ENCODE results near the gene CD320.
"Not testable (repeated sequence)": the region's sequence is repeated elsewhere in the genome, so short reads cannot be mapped to it uniquely, and the experiment has no call there.

The CD320 gene

DNA sequence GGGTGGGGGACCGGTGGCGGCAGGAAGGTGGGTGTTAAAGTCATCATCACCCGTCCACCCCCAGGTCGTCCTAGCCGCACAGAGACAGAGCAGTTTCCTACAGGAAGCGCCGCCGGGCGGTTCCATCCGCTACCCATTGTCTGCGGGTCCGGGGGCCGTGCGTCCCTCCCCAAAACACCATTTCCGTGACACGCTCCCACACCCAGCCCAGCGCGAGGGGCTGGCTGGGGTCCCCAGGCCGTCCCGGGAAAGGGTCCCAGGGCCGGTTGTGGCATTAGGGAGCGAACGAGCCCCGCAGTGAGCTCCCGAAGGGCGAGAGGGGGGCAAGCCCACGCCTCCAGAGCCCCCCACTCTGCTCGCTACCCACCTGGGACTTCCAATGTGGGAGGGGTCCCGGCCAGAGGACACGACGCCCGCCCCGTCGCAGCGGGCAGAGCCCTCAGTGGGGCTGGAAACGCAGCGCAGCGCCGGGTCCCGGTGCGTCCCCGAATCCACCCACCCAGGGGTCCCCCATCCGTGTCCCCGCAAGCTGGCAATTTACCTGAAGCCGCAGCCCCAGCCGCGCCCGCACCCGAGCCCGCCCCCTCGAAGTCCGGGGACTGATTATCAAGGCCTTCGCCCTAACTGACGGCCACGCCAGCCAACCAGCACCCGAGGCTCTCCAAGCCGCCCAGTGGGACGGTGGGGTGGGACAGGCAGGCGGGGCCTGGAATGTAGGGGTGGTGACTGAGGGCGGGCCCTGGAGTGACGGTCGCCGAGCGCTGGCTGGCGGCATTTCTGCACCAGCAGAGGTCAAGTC, 34.7 kb upstream of the CD320 start, which contains the start of gene KANK3:
Gene KANK3, minus strand, starts transcription at position 579 of the 799 bp plus-strand sequence. CDS start 5,434 bp downstream, outside the sequence.
- peak within 1 kb of the TSS; percentile 38 for H3K4me3 ChIP-seq (ENCODE audit: low read depth, low read length)
- TF ChIP-seq, protein P1, sequence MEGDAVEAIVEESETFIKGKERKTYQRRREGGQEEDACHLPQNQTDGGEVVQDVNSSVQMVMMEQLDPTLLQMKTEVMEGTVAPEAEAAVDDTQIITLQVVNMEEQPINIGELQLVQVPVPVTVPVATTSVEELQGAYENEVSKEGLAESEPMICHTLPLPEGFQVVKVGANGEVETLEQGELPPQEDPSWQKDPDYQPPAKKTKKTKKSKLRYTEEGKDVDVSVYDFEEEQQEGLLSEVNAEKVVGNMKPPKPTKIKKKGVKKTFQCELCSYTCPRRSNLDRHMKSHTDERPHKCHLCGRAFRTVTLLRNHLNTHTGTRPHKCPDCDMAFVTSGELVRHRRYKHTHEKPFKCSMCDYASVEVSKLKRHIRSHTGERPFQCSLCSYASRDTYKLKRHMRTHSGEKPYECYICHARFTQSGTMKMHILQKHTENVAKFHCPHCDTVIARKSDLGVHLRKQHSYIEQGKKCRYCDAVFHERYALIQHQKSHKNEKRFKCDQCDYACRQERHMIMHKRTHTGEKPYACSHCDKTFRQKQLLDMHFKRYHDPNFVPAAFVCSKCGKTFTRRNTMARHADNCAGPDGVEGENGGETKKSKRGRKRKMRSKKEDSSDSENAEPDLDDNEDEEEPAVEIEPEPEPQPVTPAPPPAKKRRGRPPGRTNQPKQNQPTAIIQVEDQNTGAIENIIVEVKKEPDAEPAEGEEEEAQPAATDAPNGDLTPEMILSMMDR (IDR thresholded peaks at IDR 0.05; ENCODE audit: low read depth, low read length), result no peak

DNA sequence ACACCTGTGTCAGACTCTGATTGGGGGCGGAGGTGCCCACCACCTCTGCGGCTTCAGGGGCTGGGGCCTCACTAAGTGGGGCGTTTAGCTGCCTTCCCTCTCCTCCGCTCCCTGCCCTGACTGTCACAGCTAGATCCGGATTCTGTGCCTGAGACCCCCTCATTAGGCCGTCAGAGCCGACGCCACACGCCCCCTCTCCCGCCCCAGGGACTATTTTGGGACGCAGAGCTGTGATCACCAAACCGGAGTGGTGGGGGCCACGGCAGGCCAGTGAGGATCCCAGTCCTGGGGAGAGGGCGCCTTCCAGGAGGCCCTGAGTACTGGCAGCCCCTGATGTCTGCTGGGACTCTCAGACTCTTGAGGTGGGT, 34.1 kb upstream of the CD320 start:
- TF ChIP-seq, protein P1 (IDR thresholded peaks at IDR 0.05; ENCODE audit: low read depth, low read length), result no peak
- no peak overlapping the region for H3K4me3 ChIP-seq (ENCODE audit: low read depth, low read length)

DNA sequence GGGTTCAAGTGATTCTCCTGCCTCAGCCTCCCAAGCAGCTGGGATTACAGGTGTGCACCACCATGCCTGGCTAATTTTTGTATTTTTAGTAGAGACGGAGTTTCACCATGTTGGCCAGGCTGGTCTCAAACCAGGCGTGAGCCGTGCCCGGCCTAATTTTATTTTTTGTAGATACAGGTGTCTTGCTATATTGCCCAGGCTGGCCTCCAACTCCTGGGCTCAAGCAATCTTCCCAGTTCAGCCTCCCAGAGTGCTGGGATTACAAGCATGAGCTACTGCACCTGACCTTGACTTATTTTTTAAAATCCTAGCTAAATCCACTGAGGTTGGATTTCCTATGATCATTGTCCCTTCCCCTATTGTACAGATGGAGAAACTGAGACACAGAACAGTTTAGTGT, 33.3 kb upstream of the CD320 start:
- not testable (repeated sequence) for H3K4me3 ChIP-seq (ENCODE audit: low read depth, low read length)

DNA sequence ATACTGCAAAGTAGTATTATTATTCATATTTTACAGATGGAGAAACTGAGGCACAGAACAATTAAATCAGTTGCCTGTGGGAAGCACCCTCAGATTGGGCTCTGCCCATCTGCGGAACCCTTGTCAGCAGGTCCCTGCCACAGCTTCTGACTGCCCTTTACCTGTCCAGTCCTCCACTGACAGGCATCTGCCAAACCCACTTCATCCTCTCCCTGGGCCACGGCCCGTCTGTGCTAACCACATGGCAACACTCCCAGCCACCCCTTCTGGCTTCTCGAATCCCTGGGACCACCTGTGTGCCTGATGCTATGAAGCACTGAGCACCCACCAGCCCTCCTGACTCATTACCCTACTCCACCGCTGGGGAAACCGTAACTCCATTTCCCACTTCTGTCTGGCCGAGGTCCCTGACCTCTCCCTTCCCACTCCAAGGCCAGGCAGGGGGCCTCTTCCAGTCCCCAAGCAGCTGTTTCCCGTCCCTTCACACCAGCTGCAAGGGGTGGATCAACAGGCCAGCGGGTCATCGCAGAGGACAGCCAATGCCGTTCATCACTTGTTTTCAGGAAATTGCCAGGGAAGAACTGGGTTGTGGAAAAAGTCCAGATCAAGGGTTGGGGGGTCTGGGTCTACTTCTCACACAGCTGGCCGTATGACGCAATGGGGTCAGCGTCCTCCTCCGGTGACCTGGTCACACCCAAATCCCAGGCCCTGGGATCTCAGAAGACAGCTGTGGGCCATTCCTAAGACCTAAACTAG, 32.4 kb upstream of the CD320 start:
- TF ChIP-seq, protein P1 (IDR thresholded peaks at IDR 0.05; ENCODE audit: low read depth, low read length), result 0 out of 2 replicates have a peak, but pooled peaks have one; percentile 9
- H3K4me3 ChIP-seq (ENCODE audit: low read depth, low read length), result no peak overlapping the region

DNA sequence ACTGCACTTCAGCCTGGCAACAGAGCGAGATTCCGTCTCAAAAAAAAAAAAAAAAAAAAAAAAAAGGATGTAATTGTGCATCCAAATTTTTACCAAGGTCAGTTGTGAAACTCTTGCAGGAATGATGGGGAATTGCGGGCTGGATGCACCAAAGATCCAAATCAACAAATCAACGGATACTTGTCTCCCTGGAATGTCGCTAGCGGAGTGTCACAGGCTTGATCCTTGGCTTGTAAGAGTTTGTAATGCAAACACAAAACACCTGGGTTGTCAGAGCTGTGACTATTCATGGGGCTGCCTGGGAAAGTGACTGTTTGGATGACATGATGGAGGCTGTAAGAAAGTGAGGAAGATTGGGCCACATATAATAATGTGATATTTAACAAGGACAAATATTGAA, 30.7 kb upstream of the CD320 start:
- TF ChIP-seq, protein P1 (IDR thresholded peaks at IDR 0.05; ENCODE audit: low read depth, low read length), result no peak
- no peak overlapping the region for H3K4me3 ChIP-seq (ENCODE audit: low read depth, low read length)

DNA sequence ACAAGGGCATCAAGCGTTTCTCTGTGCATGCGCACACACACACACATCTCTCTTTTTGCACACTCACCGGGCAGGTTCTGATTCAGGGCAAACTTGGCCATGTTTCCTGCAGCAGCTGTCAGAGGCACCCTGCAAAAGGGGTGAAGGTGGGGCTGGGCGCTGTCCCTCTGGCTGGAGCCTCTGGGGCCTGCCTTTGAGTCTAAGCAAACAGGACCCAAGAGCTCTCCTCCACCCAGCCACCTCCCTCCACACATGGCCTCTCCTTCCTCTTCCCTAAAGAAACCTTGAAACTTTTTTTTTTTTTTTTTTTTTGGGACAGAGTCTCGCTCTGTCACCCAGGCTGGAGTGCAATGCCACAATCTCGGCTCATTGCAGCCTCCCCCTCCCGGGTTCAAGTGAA, 29.6 kb upstream of the CD320 start:
- H3K4me3 ChIP-seq (ENCODE audit: low read depth, low read length), result no peak overlapping the region
- TF ChIP-seq, protein P1 (IDR thresholded peaks at IDR 0.05; ENCODE audit: low read depth, low read length), result no peak

DNA sequence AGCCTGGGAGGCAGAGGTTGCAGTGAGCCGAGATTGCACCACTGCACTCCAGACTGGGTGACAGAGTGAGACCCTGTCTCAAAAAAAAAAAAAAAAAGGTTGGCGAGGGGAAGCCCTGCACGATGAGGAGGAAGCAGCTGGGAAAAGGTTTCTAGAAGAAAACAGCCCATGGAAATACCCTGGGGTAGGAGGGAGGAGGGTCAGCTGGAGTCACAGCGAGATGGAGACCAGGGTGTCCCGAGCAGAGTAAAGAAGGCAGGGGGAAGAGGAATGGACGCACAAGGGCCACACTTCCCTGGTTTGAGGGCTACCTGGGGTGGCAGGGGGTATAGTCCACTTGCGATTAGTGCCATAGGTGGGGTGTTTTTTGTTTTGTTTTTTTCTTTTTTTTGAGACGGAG, 28.5 kb upstream of the CD320 start:
- TF ChIP-seq, protein P1 (IDR thresholded peaks at IDR 0.05; ENCODE audit: low read depth, low read length), result no peak
- no peak overlapping the region for H3K4me3 ChIP-seq (ENCODE audit: low read depth, low read length)
